Ovary (tissue), 3 donors: ENCODE measurements around the gene CLNK.

Source experiments
- CTCF ChIP-seq, 3 donors: fragments of 450-650 bp in 2 of 3; fragments of 200-600 bp in 1 of 3; IDR thresholded peaks; one replicate each; pipeline versions ENCODE4 v1.5.1 to v1.8.0; 2016 to 2022; ENCODE audit warnings: antibody characterized with exemption in 3 of 3, mild to moderate bottlenecking in 1 of 3
- POLR2A ChIP-seq: fragments of 450-650 bp; IDR thresholded peaks from one replicate; pipeline ENCODE4 v1.6.1; 2017; ENCODE audit warnings: antibody characterized with exemption, mild to moderate bottlenecking, moderate library complexity
- donor health status: DM: no; HTN: no; CAD: no.

- no peak for TF ChIP-seq POLR2A
- no peak for TF ChIP-seq CTCF (IDR thresholded peaks at IDR 0.05)
These were observed 47.8 kb upstream of the CLNK start for GRCh38 chr4:10732235-10732913.
